Endothelial cell of umbilical vein (primary cell): ENCODE results near the gene PAX5.

ENCODE experiments used
- CTCF ChIP-seq, 2 donors: IDR thresholded peaks; 1 replicate in 1 of 2; 2 replicates in 1 of 2; pipeline ENCODE4 v1.5.1; 2011; ENCODE audit warnings: low read length in 2 of 2, mild to moderate bottlenecking in 2 of 2, moderate library complexity in 2 of 2, control low read depth in 1 of 2, inconsistent platforms in 1 of 2, low read depth in 1 of 2; ENCODE audit not compliant: insufficient read depth in 1 of 2; ENCODE audit errors: extremely low read depth in 1 of 2
- POLR2A ChIP-seq: IDR thresholded peaks from 2 replicates; pipeline ENCODE4 v1.6.1; 2012; ENCODE audit warnings: low read depth, mild to moderate bottlenecking, control low read depth, low read length

DNA sequence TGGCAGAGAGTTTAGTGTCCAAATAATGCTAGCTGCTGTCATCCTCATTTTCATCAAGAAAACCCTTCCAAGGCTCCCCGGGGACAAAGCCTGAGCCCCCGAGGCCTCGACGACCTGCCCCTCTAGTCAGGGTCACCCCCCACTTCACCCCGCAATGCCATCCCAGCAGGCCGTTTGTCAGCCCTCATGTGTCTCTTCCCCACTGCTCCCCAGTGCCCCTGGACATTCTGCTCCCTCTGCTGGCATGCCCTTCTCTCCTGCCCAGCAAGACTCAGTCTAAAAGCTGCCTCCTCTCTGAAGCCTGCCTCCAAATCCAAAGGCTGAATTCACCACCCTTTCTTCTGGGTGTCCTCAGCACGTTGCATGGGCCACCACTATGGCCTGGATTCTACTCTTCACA, 59.3 kb downstream of the PAX5 start:
- TF ChIP-seq POLR2A (no peak), CTCF (IDR thresholded peaks at IDR 0.05; ENCODE audit: extremely low read depth in 1 of 2, insufficient read depth in 1 of 2, low read depth in 1 of 2, low read length in 2 of 2) (peak in 1 of 2 donors; percentile 12)
